Kidney (tissue), 14 donors: ENCODE data around the gene HHATL. TPM values are rescaled to one million over a fixed set of nuclear protein-coding genes. Genes with fewer than 3 reads are reported as not detected.
A peak's percentile ranks its signal among the peaks of the same experiment; 100 is the strongest.

Experiments used
- DNase-seq, 5 donors: peaks; one replicate each; pipeline ENCODE4 v3.0.0-alpha.2; 2013 to 2020
- FAIRE-seq: peaks from 2 replicates; lab custom pipeline; 2012; peaks lifted over from hg19 to GRCh38; lab: Jason Lieb, UNC
- H3K27ac ChIP-seq, 2 donors: one replicate each; pipeline ENCODE4 v1.7.0; 2013; ENCODE audit warnings: low read depth in 2 of 2, low read length in 2 of 2, inconsistent platforms in 1 of 2
- H3K27me3 ChIP-seq: one replicate; pipeline ENCODE4 v1.7.1; 2013; ENCODE audit warnings: low read length, inconsistent platforms; ENCODE audit not compliant: control insufficient read depth, insufficient read depth
- H3K36me3 ChIP-seq, 3 donors: one replicate each; pipeline versions ENCODE4 v1.7.0 to v1.7.1; 2013; ENCODE audit warnings: low read length in 3 of 3, control low read depth in 1 of 3, inconsistent platforms in 1 of 3; ENCODE audit not compliant: insufficient read depth in 3 of 3, control insufficient read depth in 2 of 3
- H3K4me1 ChIP-seq, 3 donors: one replicate each; pipeline versions ENCODE4 v1.7.0 to v1.7.1; 2013; ENCODE audit warnings: low read length in 3 of 3, inconsistent platforms in 1 of 3, low read depth in 1 of 3; ENCODE audit not compliant: control insufficient read depth in 2 of 3, insufficient read depth in 2 of 3
- H3K4me3 ChIP-seq, 3 donors: one replicate each; pipeline versions ENCODE4 v1.7.0 to v1.8.1; 2013; ENCODE audit warnings: low read length in 3 of 3, control low read depth in 1 of 3, inconsistent platforms in 1 of 3
- H3K9ac ChIP-seq, 3 donors: one replicate each; pipeline versions ENCODE4 v1.7.0 to v1.7.1; 2013; ENCODE audit warnings: low read length in 3 of 3, control low read depth in 1 of 3, inconsistent platforms in 1 of 3
- H3K9me3 ChIP-seq, 3 donors: one replicate each; pipeline versions ENCODE4 v1.7.0 to v1.7.1; 2013; ENCODE audit warnings: low read length in 3 of 3, control low read depth in 1 of 3, inconsistent platforms in 1 of 3; ENCODE audit not compliant: control insufficient read depth in 2 of 3, insufficient read depth in 1 of 3
- intact Hi-C: fragments of 100-400 bp; cut with DNase I; formaldehyde crosslinking; loops from one replicate; pipeline ENCODE4 v1.11.1; 2022
- polyA plus RNA-seq: library from polyadenylated mRNA; stranded (reverse); fragments of 350-450 nt; fragmentation: Illumina TruSeq; extraction: RNeasy Lipid Tissue Mini Kit (QIAGEN cat#74804); gene quantifications from one replicate; pipeline ENCODE4 v1.2.3, GENCODE V29; 2014; ENCODE audit warnings: low read depth, low replicate concordance; ENCODE audit not compliant: insufficient read depth
- total RNA-seq: library from RNA; stranded (reverse); fragmentation: NEBNext Ultra II Directional; extraction: Animal tissue kit (Norgen Biotek cat#: 25700); gene quantifications from one replicate; pipeline ENCODE4 v1.2.1, GENCODE V29; 2021
- TF ChIP-seq, protein P1 (sequence below): IDR thresholded peaks from 3 replicates; pipeline ENCODE4 v1.5.1; 2012; ENCODE audit warnings: mild to moderate bottlenecking, moderate library complexity, borderline replicate concordance; ENCODE audit not compliant: insufficient read depth; ENCODE audit errors: extremely low read depth
- donor health status: control.
- donor health status: control.
- donor health status: control.
- donor health status: control.
- donor health status: control.
- donor health status: DM: yes; HTN: yes; CAD: no.
- donor health status: Normal renal cell carcinoma (clear cell type).

HHATL gene
- total and polyA plus RNA-seq, 2 donors from 2014 or later: not detected

DNA sequence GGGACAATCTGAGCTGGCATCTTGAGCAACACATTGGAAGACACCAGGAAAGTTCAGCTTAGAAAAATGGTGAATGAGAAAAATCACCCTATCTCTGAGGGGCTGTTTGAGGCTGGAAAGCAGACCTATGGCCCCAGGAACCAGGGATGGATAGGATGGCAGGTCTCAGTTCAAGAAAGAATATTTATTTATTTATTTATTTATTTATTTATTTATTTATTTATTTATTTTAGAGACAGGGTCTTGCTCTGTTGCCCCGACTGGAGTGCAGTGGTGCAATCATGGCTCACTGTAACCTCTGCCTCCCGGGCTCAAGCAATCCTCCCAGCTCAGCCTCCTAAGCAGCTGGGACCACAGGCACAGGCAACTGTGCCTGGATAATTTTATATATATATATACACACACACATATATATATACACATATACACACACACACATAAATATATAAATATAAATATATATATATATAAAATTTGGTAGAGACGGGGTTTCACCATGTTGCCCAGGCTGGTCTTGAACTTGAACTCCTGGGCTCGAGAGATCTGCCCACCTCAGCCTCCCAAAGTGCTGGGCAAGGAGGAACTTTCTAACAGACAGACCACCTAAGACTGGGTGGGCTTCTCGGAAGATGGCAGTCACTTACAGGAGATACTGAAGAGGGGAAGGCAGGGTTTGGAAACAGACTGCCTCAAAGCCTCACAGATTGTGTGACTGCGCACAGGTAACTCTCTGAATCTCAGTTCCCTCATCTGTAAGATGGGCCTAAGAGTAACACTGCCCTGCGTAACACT lies 40.8 kb upstream of the HHATL start:
- FAIRE-seq: no peak
- Histone ChIP-seq H3K9ac (no peak overlapping the region), H3K36me3 (no peaks in the 10 kb centered on the region), H3K4me3 (no peak overlapping the region), H3K27ac (no peak overlapping the region), H3K9me3 (no peaks in the 10 kb centered on the region), H3K27me3 (no peaks in the 10 kb centered on the region), H3K4me1 (peaks cover 5 to 13% (median 6%) of the 10 kb centered on the region in 3 donors)
- no peak for DNase-seq
- TF ChIP-seq, protein P1, sequence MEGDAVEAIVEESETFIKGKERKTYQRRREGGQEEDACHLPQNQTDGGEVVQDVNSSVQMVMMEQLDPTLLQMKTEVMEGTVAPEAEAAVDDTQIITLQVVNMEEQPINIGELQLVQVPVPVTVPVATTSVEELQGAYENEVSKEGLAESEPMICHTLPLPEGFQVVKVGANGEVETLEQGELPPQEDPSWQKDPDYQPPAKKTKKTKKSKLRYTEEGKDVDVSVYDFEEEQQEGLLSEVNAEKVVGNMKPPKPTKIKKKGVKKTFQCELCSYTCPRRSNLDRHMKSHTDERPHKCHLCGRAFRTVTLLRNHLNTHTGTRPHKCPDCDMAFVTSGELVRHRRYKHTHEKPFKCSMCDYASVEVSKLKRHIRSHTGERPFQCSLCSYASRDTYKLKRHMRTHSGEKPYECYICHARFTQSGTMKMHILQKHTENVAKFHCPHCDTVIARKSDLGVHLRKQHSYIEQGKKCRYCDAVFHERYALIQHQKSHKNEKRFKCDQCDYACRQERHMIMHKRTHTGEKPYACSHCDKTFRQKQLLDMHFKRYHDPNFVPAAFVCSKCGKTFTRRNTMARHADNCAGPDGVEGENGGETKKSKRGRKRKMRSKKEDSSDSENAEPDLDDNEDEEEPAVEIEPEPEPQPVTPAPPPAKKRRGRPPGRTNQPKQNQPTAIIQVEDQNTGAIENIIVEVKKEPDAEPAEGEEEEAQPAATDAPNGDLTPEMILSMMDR: no peak
- intact Hi-C loops: no loop called here

DNA sequence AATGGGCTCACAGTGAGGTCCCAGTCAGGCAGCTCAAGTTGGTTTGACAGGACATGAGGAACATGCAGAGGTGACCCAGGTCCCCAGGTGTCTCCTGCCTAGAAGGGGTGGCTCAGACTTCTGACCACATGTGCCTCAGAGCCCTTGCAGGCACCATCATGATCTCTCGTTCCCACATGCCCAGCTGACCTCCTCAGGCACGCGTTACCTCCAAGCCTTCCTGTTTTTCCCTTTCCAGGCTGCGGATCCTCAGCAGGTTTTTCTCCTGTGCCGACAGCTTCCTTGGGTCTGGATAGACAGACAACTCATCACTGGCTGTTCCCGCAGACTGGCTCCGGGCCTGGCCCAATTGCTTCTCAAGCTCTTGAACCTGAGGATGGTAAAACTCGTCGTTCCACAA lies 40.1 kb upstream of the HHATL start:
- intact Hi-C loops: no loop called here
- Histone ChIP-seq H3K4me1 (peaks cover 5 to 13% (median 6%) of the 10 kb centered on the region in 3 donors), H3K27ac (no peak overlapping the region), H3K27me3 (no peaks in the 10 kb centered on the region), H3K4me3 (no peak overlapping the region), H3K36me3 (no peaks in the 10 kb centered on the region), H3K9ac (no peak overlapping the region), H3K9me3 (no peaks in the 10 kb centered on the region)
- DNase-seq (peak in 1 of 5 donors; percentile 26), FAIRE-seq (no peak)
- TF ChIP-seq, protein P1: no peak

DNA sequence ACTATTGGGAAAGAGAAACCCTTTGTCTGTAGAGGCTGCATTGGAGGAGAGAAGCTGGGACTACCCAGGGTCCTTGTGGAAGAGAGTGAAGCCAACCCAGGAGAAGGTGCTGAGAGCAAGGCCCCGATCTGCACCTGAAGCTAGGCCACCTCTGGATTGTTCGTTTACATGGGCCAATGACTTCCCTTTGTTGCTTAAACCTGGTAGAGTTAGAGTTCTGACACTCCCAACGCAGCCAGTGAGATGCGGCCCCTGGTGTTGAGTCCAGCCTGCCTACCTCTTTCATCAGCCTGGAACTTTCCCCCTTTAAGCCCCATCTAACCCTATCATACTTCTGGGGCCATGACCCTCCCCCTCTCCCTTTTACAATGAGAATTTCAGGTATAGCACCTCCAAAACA lies 39.7 kb upstream of the HHATL start:
- H3K27ac ChIP-seq: no peak overlapping the region

More for the DNA sequence above, 39.7 kb upstream of the HHATL start:
- Histone ChIP-seq H3K4me3 (no peak overlapping the region), H3K4me1 (peaks cover 5 to 13% (median 6%) of the 10 kb centered on the region in 3 donors), H3K36me3 (no peaks in the 10 kb centered on the region), H3K27me3 (no peaks in the 10 kb centered on the region), H3K9me3 (no peaks in the 10 kb centered on the region), H3K9ac (no peak overlapping the region)
- intact Hi-C loops: no loop called here
- DNase-seq (no peak), FAIRE-seq (no peak)
- TF ChIP-seq, protein P1: no peak
